Activated CD8-positive, alpha-beta memory T cell treated with anti-CD3 and anti-CD28 coated beads for 4 hours (primary cell): ENCODE data around the gene RPUSD1.
A peak's percentile ranks its signal among the peaks of the same experiment; 100 is the strongest.

Source experiments
- DNase-seq, 2 donors: peaks; one replicate each; pipeline ENCODE4 v3.0.0-alpha.2; 2020; ENCODE audit warnings: low read depth in 2 of 2

The RPUSD1 gene

DNA sequence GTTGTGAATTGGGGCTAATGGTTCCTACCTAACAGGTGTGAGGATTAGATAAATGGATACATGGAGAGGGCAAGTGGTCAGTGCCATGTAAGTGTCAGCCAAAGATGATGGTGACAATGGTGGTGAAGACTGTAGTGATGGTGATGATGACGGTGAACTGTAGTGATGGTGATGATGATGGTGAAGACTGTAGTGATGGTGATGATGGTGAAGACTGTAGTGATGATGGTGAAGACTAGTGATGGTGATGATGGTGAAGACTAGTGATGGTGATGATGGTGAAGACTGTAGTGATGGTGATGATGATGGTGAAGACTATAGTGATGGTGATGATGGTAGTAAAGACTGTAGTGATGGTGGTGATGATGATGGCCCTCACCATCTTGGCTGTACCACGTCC, 30.4 kb upstream of the RPUSD1 start:
- no peak for DNase-seq

DNA sequence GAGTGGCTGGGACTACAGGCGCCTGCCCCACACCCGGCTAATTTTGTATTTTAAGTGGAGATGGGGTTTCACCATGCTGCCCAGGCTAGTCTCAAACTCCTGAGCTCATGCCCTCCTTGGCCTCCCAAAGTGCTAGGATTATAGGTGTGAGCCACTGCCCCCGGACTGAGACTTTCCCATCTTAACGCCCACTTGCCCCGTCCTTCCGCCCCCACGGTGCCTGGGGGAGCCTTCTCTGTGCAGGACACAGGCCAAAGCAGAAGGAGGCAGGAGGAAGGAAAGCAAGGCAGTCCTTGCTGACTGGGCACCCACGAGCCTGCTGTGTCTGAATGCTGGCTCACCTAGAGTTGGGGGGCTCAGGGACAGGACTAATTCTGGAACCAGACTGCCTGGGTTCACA, 30.0 kb upstream of the RPUSD1 start:
- DNase-seq, result no peak

DNA sequence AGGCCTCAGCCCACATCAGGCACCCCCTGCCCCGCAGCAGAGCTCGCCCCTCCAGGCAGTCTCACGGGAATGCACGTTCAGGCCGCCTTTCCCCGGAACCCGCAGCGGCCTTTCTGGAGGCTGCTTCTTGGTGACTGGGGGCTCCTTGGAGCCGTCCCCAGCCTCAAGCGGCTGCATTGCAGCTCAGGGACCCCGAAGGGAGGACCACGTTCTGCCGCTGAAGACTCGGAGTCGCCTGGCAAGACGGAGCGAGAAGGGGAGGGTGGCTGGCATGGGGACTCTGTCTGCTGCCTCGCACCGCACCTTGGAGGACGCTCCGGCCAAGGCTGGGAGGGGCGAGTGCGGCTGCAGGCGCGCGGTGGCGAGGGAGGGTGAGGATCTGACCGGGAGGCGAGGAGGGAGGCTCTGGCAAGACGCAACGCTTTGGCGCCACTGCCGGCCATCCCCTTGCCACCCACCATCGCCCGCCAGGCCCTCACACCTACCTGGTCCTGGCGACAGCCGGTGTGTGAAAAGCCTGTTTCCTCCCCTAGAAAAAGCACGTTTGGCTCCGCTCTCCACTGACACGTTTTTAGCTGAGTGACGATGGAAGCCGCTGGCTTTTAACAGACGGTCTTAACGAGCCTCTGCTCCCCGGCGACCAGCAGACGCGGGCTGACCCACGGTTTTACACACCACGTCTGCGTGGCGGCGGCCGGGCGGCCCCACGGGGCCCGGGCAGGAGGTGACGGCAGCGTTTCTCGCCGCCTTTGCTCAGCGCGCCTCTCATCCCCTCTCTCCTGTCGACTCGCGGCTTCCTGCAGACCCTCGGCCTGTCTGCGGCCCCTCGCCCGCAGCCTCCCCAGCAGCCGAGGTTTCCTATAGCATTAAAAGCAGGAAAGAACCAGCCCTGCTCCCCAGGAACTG, 29.1 kb upstream of the RPUSD1 start:
- no peak for DNase-seq

DNA sequence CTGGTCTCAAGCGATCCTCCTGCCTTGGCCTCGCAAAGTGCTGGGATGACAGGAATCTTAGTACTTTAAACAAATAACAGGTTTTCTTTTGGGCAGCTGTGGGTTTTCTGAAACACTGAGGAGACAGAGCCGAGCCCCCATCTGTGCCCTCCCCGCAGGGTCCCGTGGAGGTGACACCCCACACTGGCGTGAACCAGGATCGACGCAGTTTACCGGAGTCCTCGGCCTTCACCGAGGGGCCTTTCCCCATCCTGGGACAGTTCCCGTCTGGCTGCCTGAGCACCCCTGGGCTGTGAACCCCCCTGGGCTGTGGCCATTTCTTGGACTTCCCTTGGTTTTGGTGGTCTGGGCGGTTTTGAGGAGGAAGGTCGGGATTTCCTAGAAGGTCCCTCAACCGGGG, 27.7 kb upstream of the RPUSD1 start:
- DNase-seq, result no peak

DNA sequence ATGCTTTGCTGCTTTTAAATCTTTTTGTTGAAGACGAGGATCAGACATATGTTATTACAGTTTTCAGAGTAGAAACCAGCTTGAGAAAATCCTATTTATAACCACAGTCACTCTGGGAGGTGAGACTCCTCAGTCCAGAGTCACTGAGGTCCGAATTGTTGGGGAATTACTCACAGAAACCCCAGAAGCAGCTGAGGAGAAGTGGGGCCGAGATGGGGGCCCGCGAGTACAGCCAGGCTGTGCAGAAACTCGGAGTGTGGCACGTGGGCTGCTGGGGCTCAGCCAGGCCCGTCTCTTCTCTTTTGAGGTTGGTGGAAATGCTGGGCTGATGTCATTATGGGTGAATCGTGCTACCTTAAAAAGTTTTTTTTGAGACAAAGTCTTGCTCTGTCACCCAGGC, 26.8 kb upstream of the RPUSD1 start:
- no peak for DNase-seq

DNA sequence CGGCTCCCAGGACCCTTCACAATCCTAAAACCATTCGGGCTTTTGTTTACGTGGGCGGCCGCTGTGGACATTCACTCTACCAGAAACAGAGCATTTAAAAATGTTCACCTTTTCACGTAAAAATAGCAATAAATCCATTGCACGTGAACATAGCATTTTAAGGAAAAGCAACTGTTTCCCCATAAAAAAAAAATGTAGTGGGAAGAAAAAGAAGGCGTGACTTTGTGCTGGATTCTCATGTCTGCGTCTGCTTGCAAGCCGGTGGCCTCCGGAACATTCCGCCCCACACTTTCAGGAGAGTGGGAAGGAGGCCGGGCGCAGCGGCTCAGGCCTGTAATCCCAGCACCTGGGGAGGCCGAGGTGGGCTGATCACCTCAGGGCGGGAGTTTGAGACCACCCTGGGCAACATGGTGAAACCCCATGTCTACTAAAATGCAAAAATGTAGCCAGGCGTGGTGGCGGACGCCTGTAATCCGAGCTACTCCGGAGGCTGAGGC, 25.8 kb upstream of the RPUSD1 start:
- DNase-seq, result no peak

DNA sequence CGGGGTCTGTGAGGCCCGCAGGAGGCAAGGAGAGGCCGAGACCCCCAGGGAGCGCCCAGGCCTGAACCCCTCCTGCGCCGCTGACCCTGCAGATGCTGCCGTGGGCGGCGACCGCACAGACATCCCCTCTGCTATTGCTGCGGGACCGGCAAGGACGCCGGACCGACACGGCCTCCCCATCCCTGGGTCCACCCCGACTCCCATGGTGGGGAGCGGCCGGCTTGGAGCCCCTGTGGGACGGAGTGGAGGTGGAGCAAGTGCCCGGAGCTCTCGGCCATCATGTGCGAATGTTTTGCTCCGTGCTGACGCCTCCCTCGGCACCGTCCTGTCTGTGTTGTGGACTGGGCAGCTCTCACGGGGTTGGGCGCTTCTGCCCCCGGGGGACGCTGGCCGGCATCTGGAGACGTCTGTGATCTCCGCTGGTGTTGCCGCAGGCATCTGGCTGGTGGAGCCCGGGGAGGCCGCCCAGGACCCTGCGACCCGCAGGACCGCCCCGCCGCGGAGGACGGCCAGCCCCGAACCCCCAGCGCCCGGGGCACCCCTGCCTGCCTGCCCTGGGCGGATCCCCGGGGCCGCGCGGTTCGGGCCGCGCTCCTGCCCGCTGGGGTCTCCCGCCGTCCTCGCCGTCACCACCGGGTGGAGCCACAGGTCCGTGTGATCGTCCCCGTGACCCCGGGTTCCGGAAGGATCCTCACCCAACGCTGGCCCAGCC, 25.2 kb upstream of the RPUSD1 start:
- DNase-seq, result peak in 1 of 2 donors; percentile 15

DNA sequence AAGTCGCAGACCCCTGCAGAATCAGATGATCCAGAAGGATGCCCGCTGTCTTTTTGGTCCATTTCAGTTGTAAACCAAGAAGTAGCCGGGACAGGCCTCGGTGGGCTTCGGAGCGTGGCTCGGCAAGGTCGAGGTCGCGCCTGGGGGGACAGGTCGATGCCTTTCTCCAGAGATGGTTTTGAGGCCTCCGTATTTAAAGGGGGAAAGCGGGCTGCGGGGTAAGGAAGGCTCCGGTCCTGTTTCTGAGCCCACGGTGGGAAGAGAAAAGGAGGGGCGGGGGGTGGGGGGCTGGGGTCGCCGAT, 19.9 kb upstream of the RPUSD1 start:
- DNase-seq, result no peak

DNA sequence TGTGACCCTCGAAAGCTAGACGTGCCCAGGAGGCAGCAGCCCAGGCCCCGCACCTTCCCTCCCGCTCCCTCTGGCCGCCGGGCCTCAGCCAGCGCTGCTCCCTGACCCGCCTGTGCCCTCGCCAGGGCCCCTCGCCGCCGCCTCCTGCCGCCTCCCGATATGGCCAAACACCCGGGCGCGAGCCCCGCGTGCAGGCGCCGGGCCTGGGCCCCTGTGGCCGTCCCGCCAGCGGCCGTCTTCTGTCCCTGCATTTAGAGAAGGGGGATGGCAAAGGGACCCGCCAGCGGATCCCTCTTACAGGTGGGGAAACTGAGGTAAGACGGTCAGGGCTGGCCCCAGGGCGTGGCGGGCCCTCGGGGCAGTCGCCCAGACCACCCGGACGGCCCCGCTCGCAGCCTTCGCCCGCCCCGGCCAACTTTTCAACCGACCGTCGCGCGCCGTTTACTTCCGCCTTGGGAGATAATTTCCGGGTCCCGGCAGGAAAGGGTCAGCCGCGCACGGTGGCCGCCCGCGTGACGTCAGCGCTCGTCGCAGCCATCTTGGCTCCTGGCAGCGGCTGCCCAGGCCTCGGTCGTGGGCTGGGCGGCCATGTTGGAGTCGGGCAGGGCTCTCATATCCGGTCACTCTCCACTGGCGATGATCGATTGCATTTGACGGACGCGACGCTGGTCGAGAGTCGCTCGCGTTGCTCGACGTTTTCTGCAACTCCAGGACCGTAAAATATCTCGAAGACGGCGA, 19.3 kb upstream of the RPUSD1 start:
- DNase-seq, result peak; percentile 65 to 78

DNA sequence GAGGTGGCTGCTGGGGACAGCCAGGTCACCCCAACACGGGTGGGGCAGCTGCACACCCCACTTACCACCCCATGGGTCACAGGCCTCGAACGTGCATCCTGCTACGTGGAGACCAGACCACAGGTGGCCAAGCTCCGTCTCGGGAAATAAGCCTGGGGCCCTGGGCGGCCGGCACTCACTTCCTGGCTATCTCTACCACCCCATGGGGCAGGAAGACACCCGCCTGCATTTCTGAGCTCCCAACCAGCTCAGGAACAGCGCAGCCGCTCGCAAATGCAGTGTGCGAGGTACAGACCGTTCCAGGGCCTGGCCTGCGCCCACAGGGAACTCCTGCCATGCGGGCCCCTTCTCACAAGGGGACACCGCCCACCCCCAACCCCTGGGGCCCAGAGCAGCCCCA, 17.3 kb upstream of the RPUSD1 start:
- DNase-seq, result no peak

DNA sequence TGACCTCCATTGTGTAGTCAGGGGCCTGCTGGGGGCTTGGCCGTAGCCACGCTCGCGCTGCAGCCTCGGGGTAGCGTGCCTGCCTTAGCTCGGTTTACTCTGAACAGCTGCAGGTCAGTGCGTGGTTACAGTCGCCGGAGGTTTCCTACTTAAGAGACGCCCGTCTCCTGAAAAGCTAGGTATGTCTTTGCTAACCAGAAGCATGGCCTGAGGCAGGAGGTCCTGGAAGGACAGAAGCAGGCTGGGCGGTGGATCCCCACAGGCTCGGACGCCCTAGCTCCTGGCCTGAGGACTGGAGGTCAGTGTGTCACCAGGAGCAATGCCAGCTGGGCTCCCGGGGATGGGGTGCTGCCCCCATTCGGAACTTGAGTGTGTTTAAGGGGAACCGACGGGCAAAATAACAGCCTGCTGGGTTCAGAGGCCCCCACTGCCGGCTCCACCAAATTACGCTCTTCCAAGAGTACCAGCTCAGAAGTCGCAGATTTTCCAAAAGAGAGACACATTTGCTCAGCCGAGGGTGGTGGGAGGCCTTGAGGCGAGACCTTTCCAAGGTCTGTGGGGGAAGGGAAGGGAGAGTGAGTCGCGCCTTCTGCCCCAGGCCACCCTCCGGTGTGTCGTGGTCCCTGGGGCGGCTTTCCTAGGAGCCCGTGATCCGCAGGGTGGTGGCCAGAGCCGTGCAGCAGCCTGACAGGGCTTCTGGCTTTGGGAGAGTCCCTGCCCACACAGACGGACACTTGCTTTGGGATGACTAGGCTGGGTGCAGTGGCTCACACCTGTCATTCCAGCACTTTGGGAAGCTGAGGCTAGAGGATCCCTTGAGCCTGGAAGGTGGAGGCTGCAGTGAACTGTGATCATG, 16.2 kb upstream of the RPUSD1 start:
- DNase-seq, result no peak

DNA sequence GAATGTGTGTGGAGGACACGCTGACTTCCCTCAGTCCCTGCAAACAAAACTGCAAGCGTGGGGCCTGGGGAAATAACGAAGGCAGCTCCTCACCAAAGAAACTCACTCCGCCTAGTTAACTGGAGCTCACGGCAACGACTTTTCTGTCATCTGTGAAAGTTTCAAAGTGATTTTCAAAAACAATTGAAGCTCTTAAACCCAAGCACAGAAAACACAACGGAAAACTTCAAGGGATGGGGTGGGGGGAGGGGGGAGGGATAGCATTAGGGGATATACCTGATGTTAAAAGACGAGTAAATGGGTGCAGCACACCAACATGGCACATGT, 15.5 kb upstream of the RPUSD1 start:
- no peak for DNase-seq

DNA sequence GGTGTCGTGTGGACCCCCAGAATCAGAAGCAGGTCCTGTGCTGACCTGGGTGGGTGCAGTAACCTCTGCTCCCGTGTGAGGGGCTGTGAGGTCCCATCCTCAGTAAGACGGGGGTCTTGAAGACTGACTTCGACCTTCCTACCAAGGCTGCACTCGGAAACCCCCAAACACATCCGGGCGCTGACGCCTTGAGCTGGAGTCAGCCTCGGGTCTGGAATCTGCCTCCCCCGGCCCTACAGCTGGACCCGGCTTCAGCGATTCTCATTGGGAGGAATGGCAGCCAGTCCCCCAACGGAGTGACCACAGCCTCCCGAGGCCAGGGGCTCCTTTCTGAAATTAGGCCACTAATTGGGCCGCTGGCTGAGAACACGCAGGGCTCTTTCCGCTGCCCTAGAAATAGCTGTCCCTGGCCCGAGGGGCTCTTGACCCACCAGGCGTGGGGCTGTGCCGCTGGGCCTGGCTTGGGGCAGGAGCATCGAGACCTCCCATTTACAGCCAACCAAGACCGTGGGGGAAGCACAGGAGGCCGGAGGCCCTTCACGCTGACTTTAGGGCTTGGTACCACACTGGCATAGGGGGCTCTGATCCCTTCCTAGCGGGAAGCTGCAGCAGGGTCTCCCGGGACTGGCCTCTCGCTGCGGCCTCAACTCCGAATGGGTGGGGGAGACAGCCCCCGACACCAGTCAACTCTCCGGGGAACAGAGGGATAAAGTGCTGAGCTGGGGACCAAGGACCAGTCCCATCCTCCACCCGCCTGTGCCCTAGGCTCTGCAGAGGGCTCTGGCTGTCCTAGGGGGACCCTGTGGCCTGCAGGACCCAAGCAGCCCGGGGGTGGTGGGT, 15.0 kb upstream of the RPUSD1 start:
- DNase-seq, result no peak

DNA sequence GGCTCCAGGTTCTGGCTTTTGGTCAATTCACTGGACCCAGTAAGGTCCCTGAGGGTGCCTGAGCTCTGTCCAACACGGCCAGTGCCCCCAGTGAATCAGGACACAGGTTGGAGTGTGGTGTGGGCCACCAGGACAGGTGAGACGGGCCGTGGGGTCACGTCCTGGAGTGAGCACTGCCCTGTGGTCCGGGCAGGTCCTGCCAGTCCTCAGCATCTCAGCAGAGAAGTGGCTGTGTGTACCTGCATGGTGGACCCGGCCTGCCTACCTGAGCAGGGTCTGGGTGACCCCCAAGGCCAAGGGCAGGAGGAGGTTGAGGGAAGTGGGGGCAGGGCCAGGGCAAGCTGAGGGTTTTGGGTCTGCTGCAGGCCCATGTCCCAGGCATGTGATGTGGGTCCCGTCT, 14.3 kb upstream of the RPUSD1 start:
- no peak for DNase-seq

DNA sequence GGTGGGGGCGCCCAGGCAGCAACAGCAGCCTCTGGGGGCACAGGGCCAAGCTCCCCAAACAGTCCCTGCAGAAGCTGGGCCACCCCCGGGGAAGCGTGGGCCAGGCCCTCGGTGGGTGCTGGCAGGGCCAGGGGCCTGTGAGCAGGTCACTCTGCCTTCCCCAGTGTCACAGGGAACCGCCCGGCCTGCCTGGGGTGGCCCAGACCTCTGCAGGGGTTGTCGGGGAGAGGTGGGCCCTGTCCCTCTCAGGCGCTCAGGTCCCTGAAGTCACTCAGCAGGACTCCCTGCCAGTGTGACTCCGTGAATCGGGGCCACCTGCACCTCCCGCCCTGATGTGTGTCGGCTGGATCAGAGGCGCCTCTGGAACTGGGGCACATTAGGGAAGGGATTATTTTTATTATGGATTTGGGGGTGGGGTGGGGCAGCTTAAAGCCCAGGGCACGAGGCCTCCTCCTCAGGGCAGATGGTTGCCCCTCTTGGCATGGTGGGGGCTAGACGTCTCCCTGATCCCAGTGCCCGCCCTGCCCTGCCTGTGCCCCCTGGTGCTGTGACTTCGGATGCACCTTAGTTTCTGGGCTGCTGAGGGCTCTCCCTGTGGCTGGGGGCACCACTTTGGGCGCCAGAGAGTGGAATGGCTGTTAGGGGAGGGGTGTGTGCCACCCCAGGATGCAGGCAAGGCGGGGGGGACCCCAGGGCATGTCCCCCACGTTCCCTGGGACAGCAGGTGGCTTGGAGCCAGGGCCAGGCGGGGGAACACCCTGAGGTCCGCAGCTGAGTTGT, 13.6 kb upstream of the RPUSD1 start:
- no peak for DNase-seq

DNA sequence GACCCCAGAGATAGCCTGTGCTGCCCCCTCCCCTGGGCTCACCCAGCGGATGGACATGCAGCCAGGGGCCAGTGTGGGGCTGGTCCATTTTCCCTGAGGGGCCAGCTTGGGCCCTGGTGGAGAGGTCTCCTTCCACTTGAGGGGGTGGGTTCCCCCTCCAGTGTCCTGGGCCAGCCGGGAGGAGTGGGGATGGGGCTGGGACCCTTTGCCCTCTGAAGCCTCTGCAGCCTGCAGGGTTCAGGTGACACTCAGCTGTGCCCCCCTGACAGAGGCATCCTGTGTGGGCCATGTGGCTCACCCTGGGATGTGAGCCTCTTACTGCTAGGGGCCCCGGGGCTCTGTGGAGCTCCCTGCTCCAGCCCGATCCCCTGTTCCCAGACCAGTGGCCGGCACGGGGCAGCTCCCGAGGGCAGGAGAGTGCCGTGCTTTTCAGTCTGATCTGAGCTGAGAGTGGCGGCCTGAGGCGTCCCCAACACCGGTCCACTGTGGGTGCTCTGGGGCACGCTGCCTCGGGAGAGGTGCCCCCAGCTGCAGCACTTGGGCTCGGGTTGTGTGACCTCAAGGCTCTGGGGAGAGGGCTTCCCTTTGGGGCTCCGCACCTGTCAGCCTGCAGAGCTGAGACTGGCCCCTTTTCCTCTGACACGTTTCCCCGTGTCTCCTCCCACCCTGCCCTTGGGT, 12.8 kb upstream of the RPUSD1 start:
- no peak for DNase-seq

DNA sequence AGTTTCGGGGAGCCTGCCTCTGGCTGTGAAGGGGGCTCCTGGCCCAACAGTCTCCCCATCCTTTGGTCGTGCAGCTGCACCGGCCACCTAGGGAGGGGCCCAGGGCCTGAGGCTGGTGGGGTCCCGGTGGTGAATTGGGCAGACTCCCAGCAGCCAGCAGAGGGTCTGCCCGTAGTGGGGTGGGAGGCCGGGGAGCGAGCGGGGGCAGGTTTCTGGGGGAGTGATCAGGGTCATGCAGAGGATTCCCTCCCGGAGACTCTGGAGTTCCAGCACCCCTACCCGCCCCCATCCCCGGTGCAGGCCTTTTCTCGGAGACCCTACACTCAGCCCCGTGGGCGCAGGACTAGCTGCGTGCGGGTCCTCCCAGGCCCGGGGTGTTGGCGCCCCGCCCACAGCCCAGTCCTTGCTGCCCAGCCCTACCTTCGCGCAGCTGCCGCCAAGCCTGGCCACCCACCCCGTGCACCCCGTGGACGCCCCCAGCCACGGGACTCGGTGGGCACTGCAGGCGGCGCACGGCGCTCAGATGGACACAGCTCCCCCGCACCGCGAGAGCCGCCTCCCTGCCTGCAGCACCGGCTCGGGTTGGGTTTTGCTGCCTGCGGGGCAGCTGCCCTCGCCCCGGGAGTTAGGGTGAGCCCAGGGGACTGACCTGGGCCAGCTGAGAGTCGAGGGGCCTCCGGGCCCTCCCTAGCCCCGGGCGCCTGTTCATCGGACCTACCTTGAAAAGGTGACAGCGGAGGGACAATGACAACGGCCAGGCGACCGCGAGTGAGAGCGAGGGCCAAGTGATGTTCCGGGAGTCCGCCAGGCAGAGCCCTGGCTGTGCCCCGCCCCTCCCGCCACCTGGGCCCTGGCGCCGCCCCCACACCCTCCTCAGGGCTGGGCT, 12.0 kb upstream of the RPUSD1 start, which contains the start of gene GNG13:
Gene GNG13 (minus strand): TSS at position 787 of the 886 bp plus-strand sequence. CDS start 1,657 bp downstream, outside the sequence.
- no peak for DNase-seq
